Measurements from ENCODE around the gene PIGS.

GRCh38 chr17:28527859-28528258, 43.5 kb downstream of the PIGS start:
- no peak for TF ChIP-seq POLR2A (IDR thresholded peaks at IDR 0.05; ENCODE audit: low read depth, low read length)
- no peak for TF ChIP-seq POLR2AphosphoS5 (IDR thresholded peaks at IDR 0.05; ENCODE audit: low read depth, low read length)
- TF ChIP-seq TAF1 (IDR thresholded peaks at IDR 0.05; ENCODE audit: low read depth, low read length) = no peak
